Measurements from ENCODE around the gene CFDP1. TPM values are rescaled to one million over a fixed set of nuclear protein-coding genes. Genes with fewer than 3 reads are reported as not detected.
A peak's percentile ranks its signal among the peaks of the same experiment; 100 is the strongest.
"Not testable (repeated sequence)": the region's sequence is repeated elsewhere in the genome, so short reads cannot be mapped to it uniquely, and the experiment has no call there.

Gene CFDP1
- total and polyA plus RNA-seq, 5 donors from 2014 or later: 32.0 to 63.8 (median 40.2) TPM

GRCh38 chr16:75457485-75458021 lies 24.2 kb upstream of the CFDP1 start:
- Mint-ChIP-seq H3K27ac (no peak overlapping the region), H3K9me3 (no peaks in the 10 kb centered on the region), H3K36me3 (peaks cover 10% of the 10 kb centered on the region), H3K27me3 (no peaks in the 10 kb centered on the region), H3K4me1 (peaks cover 29 to 96% (median 61%) of the 10 kb centered on the region in 4 donors), H3K4me3 (peak overlapping the region in 2 of 4 donors; percentile 20 to 72)
- Histone ChIP-seq H3K27me3 (ENCODE audit: control insufficient read depth, insufficient read depth, low read length) (no peaks in the 10 kb centered on the region), H3K9me3 (ENCODE audit: control insufficient read depth in 2 of 2, low read length in 2 of 2) (no peaks in the 10 kb centered on the region), H3K27ac (ENCODE audit: insufficient read depth, low read length, poor library complexity, severe bottlenecking) (no peak overlapping the region), H3K4me3 (ENCODE audit: low read depth, low read length) (no peak overlapping the region), H3K4me1 (ENCODE audit: control insufficient read depth, insufficient read depth, low read length, poor library complexity, severe bottlenecking) (peaks cover 29% of the 10 kb centered on the region), H3K36me3 (ENCODE audit: control insufficient read depth, insufficient read depth, low read length) (peaks cover 4% of the 10 kb centered on the region)
- no peak for DNase-seq
- no peak for ATAC-seq (ENCODE audit: low read depth in 2 of 2)

- Histone ChIP-seq H3K4me1 (ENCODE audit: control insufficient read depth, insufficient read depth, low read length, poor library complexity, severe bottlenecking) (peaks cover 25% of the 10 kb centered on the region), H3K27me3 (ENCODE audit: control insufficient read depth, insufficient read depth, low read length) (no peaks in the 10 kb centered on the region), H3K4me3 (ENCODE audit: low read depth, low read length) (no peak overlapping the region), H3K27ac (ENCODE audit: insufficient read depth, low read length, poor library complexity, severe bottlenecking) (no peak overlapping the region), H3K9me3 (ENCODE audit: control insufficient read depth in 2 of 2, low read length in 2 of 2) (no peaks in the 10 kb centered on the region), H3K36me3 (ENCODE audit: control insufficient read depth, insufficient read depth, low read length) (peaks cover 4% of the 10 kb centered on the region)
- H3K27me3 Mint-ChIP-seq: no peaks in the 10 kb centered on the region
- ATAC-seq (ENCODE audit: low read depth in 2 of 2) (no peak), DNase-seq (no peak)
- H3K36me3 Mint-ChIP-seq: peaks cover 10% of the 10 kb centered on the region
- no peak overlapping the region for H3K27ac Mint-ChIP-seq
- no peaks in the 10 kb centered on the region for H3K9me3 Mint-ChIP-seq
- H3K4me3 Mint-ChIP-seq: peak overlapping the region in 1 of 4 donors; percentile 21
- H3K4me1 Mint-ChIP-seq: peaks cover 28 to 92% (median 57%) of the 10 kb centered on the region in 4 donors
These were observed 23.7 kb upstream of the CFDP1 start for GRCh38 chr16:75456971-75457370.

GRCh38 chr16:75456486-75456885 lies 23.2 kb upstream of the CFDP1 start:
- H3K27me3 Mint-ChIP-seq; ATAC-seq (ENCODE audit: low read depth in 2 of 2); H3K4me3 Mint-ChIP-seq; H3K9me3 Mint-ChIP-seq; H3K9me3 ChIP-seq (ENCODE audit: control insufficient read depth in 2 of 2, low read length in 2 of 2); H3K4me3 ChIP-seq (ENCODE audit: low read depth, low read length); H3K36me3 ChIP-seq (ENCODE audit: control insufficient read depth, insufficient read depth, low read length); H3K27ac ChIP-seq (ENCODE audit: insufficient read depth, low read length, poor library complexity, severe bottlenecking); DNase-seq; H3K27me3 ChIP-seq (ENCODE audit: control insufficient read depth, insufficient read depth, low read length): not testable (repeated sequence)
- peak overlapping the region in 1 of 3 donors; percentile 38 for H3K27ac Mint-ChIP-seq
- H3K36me3 Mint-ChIP-seq: peaks cover 12% of the 10 kb centered on the region
- H3K4me1 ChIP-seq (ENCODE audit: control insufficient read depth, insufficient read depth, low read length, poor library complexity, severe bottlenecking): peaks cover 20% of the 10 kb centered on the region
- peaks cover 23 to 89% (median 53%) of the 10 kb centered on the region in 4 donors for H3K4me1 Mint-ChIP-seq

- H3K4me3 Mint-ChIP-seq: no peak overlapping the region
- H3K9me3 Mint-ChIP-seq: no peaks in the 10 kb centered on the region
- H3K27ac Mint-ChIP-seq: peak overlapping the region in 1 of 3 donors; percentile 60
- ATAC-seq (ENCODE audit: low read depth in 2 of 2) (no peak), DNase-seq (no peak)
- peaks cover 19 to 85% (median 48%) of the 10 kb centered on the region in 4 donors for H3K4me1 Mint-ChIP-seq
- Histone ChIP-seq H3K27me3 (ENCODE audit: control insufficient read depth, insufficient read depth, low read length) (no peaks in the 10 kb centered on the region), H3K4me1 (ENCODE audit: control insufficient read depth, insufficient read depth, low read length, poor library complexity, severe bottlenecking) (peaks cover 13% of the 10 kb centered on the region), H3K9me3 (ENCODE audit: control insufficient read depth in 2 of 2, low read length in 2 of 2) (no peaks in the 10 kb centered on the region), H3K4me3 (ENCODE audit: low read depth, low read length) (no peak overlapping the region), H3K27ac (ENCODE audit: insufficient read depth, low read length, poor library complexity, severe bottlenecking) (no peak overlapping the region), H3K36me3 (ENCODE audit: control insufficient read depth, insufficient read depth, low read length) (peaks cover 13% of the 10 kb centered on the region)
- no peaks in the 10 kb centered on the region for H3K27me3 Mint-ChIP-seq
- peaks cover 15% of the 10 kb centered on the region for H3K36me3 Mint-ChIP-seq
These were observed 22.4 kb upstream of the CFDP1 start for GRCh38 chr16:75455677-75456076.

- peaks cover 8% of the 10 kb centered on the region for H3K4me1 ChIP-seq (ENCODE audit: control insufficient read depth, insufficient read depth, low read length, poor library complexity, severe bottlenecking)
- no peak overlapping the region for H3K4me3 Mint-ChIP-seq
These were observed 19.3 kb upstream of the CFDP1 start for GRCh38 chr16:75452464-75453190.

GRCh38 chr16:75446416-75446815 lies 13.1 kb upstream of the CFDP1 start:
- Mint-ChIP-seq H3K4me1 (peaks cover 0 to 11% (median 6%) of the 10 kb centered on the region in 4 donors), H3K36me3 (peaks cover 16% of the 10 kb centered on the region), H3K27me3 (no peaks in the 10 kb centered on the region), H3K9me3 (no peaks in the 10 kb centered on the region), H3K27ac (no peak overlapping the region), H3K4me3 (no peak overlapping the region)
- Histone ChIP-seq H3K27ac (ENCODE audit: insufficient read depth, low read length, poor library complexity, severe bottlenecking) (no peak overlapping the region), H3K27me3 (ENCODE audit: control insufficient read depth, insufficient read depth, low read length) (no peaks in the 10 kb centered on the region), H3K4me1 (ENCODE audit: control insufficient read depth, insufficient read depth, low read length, poor library complexity, severe bottlenecking) (no peaks in the 10 kb centered on the region), H3K4me3 (ENCODE audit: low read depth, low read length) (no peak overlapping the region), H3K36me3 (ENCODE audit: control insufficient read depth, insufficient read depth, low read length) (peaks cover 46% of the 10 kb centered on the region), H3K9me3 (ENCODE audit: control insufficient read depth in 2 of 2, low read length in 2 of 2) (no peaks in the 10 kb centered on the region)
- ATAC-seq (ENCODE audit: low read depth in 2 of 2): no peak
- DNase-seq: no peak

More at GRCh38 chr16:75452464-75453190, 19.3 kb upstream of the CFDP1 start:
- Mint-ChIP-seq H3K27me3 (no peaks in the 10 kb centered on the region), H3K9me3 (no peaks in the 10 kb centered on the region), H3K36me3 (peaks cover 15% of the 10 kb centered on the region), H3K4me1 (peaks cover 10 to 63% (median 35%) of the 10 kb centered on the region in 4 donors), H3K27ac (peak overlapping the region in 1 of 3 donors; percentile 32)
- no peak for DNase-seq
- Histone ChIP-seq H3K9me3 (ENCODE audit: control insufficient read depth in 2 of 2, low read length in 2 of 2) (no peaks in the 10 kb centered on the region), H3K36me3 (ENCODE audit: control insufficient read depth, insufficient read depth, low read length) (peaks cover 40% of the 10 kb centered on the region), H3K4me3 (ENCODE audit: low read depth, low read length) (no peak overlapping the region), H3K27ac (ENCODE audit: insufficient read depth, low read length, poor library complexity, severe bottlenecking) (no peak overlapping the region), H3K27me3 (ENCODE audit: control insufficient read depth, insufficient read depth, low read length) (no peaks in the 10 kb centered on the region)
- ATAC-seq (ENCODE audit: low read depth in 2 of 2): no peak

- H3K4me3 Mint-ChIP-seq: no peak overlapping the region
- peaks cover 9% of the 10 kb centered on the region for H3K36me3 Mint-ChIP-seq
- Histone ChIP-seq H3K4me3 (ENCODE audit: low read depth, low read length) (no peak overlapping the region), H3K4me1 (ENCODE audit: control insufficient read depth, insufficient read depth, low read length, poor library complexity, severe bottlenecking) (no peaks in the 10 kb centered on the region), H3K9me3 (ENCODE audit: control insufficient read depth in 2 of 2, low read length in 2 of 2) (no peaks in the 10 kb centered on the region), H3K27me3 (ENCODE audit: control insufficient read depth, insufficient read depth, low read length) (no peaks in the 10 kb centered on the region), H3K36me3 (ENCODE audit: control insufficient read depth, insufficient read depth, low read length) (peaks cover 36% of the 10 kb centered on the region), H3K27ac (ENCODE audit: insufficient read depth, low read length, poor library complexity, severe bottlenecking) (no peak overlapping the region)
- H3K27ac Mint-ChIP-seq: no peak overlapping the region
- ATAC-seq (ENCODE audit: low read depth in 2 of 2) (no peak), DNase-seq (no peak)
- peaks cover 0 to 6% (median 3%) of the 10 kb centered on the region in 4 donors for H3K4me1 Mint-ChIP-seq
- H3K27me3 Mint-ChIP-seq: no peaks in the 10 kb centered on the region
- no peaks in the 10 kb centered on the region for H3K9me3 Mint-ChIP-seq
These were observed 12.0 kb upstream of the CFDP1 start for GRCh38 chr16:75445298-75445697.

GRCh38 chr16:75443298-75443697 lies 10.0 kb upstream of the CFDP1 start:
- H3K27ac ChIP-seq (ENCODE audit: insufficient read depth, low read length, poor library complexity, severe bottlenecking): no peak overlapping the region
- H3K4me3 Mint-ChIP-seq: no peak overlapping the region
- no peaks in the 10 kb centered on the region for H3K9me3 ChIP-seq (ENCODE audit: control insufficient read depth in 2 of 2, low read length in 2 of 2)
- H3K36me3 Mint-ChIP-seq: peaks cover 4% of the 10 kb centered on the region
- no peak for ATAC-seq (ENCODE audit: low read depth in 2 of 2)
- peaks cover 20% of the 10 kb centered on the region for H3K36me3 ChIP-seq (ENCODE audit: control insufficient read depth, insufficient read depth, low read length)
- H3K27me3 Mint-ChIP-seq: no peaks in the 10 kb centered on the region
- no peaks in the 10 kb centered on the region for H3K9me3 Mint-ChIP-seq
- no peaks in the 10 kb centered on the region for H3K4me1 ChIP-seq (ENCODE audit: control insufficient read depth, insufficient read depth, low read length, poor library complexity, severe bottlenecking)
- no peaks in the 10 kb centered on the region for H3K27me3 ChIP-seq (ENCODE audit: control insufficient read depth, insufficient read depth, low read length)
- no peak overlapping the region for H3K27ac Mint-ChIP-seq
- no peak overlapping the region for H3K4me3 ChIP-seq (ENCODE audit: low read depth, low read length)
- no peak for DNase-seq
- peaks cover 0 to 6% (median 0%) of the 10 kb centered on the region in 4 donors for H3K4me1 Mint-ChIP-seq

Measured in CD4-positive, CD25-positive, alpha-beta regulatory T cell (primary cell).